Uterus (tissue), 2 donors: Measurements from ENCODE around the gene IGSF23.

ENCODE experiments used
- CTCF ChIP-seq, 4 experiments: fragments of 200-600 bp in 2 of 4; fragments of 450-650 bp in 2 of 4; sonication (generic) in 2 of 4; IDR thresholded peaks; one replicate each; pipeline ENCODE4 v1.5.1; 2016 to 2019; ENCODE audit warnings: antibody characterized with exemption in 4 of 4, mild to moderate bottlenecking in 2 of 4, moderate library complexity in 1 of 4
- POLR2A ChIP-seq, 2 donors: fragments of 450-650 bp; IDR thresholded peaks; one replicate each; pipeline ENCODE4 v1.6.1; 2016; ENCODE audit warnings: antibody characterized with exemption in 2 of 2, mild to moderate bottlenecking in 1 of 2, moderate library complexity in 1 of 2

DNA sequence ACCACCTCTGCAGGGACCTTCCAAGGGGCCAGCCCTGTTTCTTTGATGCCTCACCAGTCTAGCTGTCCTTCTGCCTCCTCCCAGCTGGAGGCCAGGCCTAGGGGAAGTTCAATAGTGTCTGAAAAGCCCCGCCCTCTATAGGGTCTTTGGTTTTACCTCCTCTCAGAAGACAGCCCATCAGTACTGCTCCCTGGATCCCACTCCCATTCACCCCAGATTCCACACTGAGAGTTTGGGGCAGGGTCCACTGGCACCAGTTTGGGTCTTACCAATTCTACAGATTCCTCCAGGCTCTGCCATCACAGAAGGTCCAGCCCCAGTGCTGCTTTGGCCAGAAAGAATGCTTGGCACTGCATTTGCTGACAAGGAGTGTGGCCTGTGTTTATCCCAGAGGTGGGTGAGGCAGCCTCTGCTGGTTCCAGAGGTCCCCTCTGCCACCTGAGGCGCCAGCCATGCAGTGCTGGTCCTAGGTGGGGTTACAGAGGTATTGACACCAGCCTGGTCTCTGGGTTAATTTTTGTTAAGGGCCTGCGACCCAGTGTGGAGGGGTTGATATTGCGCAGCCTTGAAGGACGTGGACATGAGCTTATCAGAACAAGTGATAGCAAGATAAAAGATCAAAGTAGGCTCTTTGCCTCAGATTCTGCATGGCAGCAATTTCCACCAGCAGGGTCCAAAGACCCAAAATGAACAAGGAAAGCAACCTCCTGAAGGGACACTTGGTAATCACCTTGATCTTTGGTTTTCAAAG, 41.4 kb upstream of the IGSF23 start:
- TF ChIP-seq POLR2A (IDR thresholded peaks at IDR 0.05), result no peak
- TF ChIP-seq CTCF (IDR thresholded peaks at IDR 0.05), result no peak
